DND-41 (cell line): ENCODE data around the gene PPARA.

Experiments used
- ATAC-seq: fragments of 200-7000 bp; cut with Tn5 transposase; 3 replicates; pipeline ENCODE4 v1.9.1; 2021; ENCODE audit warnings: low read depth; ENCODE audit not compliant: insufficient read depth
- DNase-seq: peaks from one replicate; pipeline ENCODE4 v3.0.0-alpha.2; 2020
- H2AFZ ChIP-seq: 2 replicates; pipeline ENCODE4 v1.6.0; 2012; ENCODE audit warnings: low read depth, low read length
- H3K27ac ChIP-seq: 2 replicates; pipeline ENCODE4 v1.5.1; 2012; ENCODE audit warnings: low read length, inconsistent platforms
- H3K27me3 ChIP-seq: fragments of 200-600 bp; sonication (generic); 2 replicates; pipeline ENCODE4 v1.6.0; 2012; ENCODE audit warnings: low read length, mild to moderate bottlenecking, inconsistent platforms; ENCODE audit not compliant: insufficient read depth, poor library complexity
- H3K36me3 ChIP-seq: 2 replicates; pipeline ENCODE4 v1.5.1; 2012; ENCODE audit warnings: low read length, inconsistent platforms; ENCODE audit not compliant: insufficient read depth
- H3K4me1 ChIP-seq: 2 replicates; pipeline ENCODE4 v1.5.1; 2012; ENCODE audit warnings: mild to moderate bottlenecking, low read length; ENCODE audit not compliant: insufficient read depth
- H3K4me2 ChIP-seq: 2 replicates; pipeline ENCODE4 v1.6.0; 2012; ENCODE audit warnings: mild to moderate bottlenecking, moderate library complexity, low read length, inconsistent platforms; ENCODE audit not compliant: insufficient read depth
- H3K4me3 ChIP-seq, 2 experiments: fragments of 200-600 bp in 1 of 2; shearing (Covaris generic) in 1 of 2; 2 replicates each; pipeline ENCODE4 v1.5.1; 2012 to 2016; ENCODE audit warnings: inconsistent platforms in 2 of 2, low read length in 2 of 2, mild to moderate bottlenecking in 2 of 2, low read depth in 1 of 2, moderate library complexity in 1 of 2
- H3K79me2 ChIP-seq: 2 replicates; pipeline ENCODE4 v1.6.0; 2012; ENCODE audit warnings: low read length, inconsistent platforms; ENCODE audit not compliant: insufficient read depth
- H3K9ac ChIP-seq: 2 replicates; pipeline ENCODE4 v1.6.0; 2012; ENCODE audit warnings: low read depth, mild to moderate bottlenecking, inconsistent platforms, low read length, moderate library complexity
- H3K9me3 ChIP-seq: 2 replicates; pipeline ENCODE4 v1.5.1; 2012; ENCODE audit warnings: low read length, moderate library complexity, mild to moderate bottlenecking, inconsistent platforms; ENCODE audit not compliant: insufficient read depth, severe bottlenecking
- H4K20me1 ChIP-seq: 2 replicates; pipeline ENCODE4 v1.6.0; 2012; ENCODE audit warnings: low read length; ENCODE audit not compliant: insufficient read depth
- EZH2 ChIP-seq: IDR thresholded peaks from 3 replicates; pipeline ENCODE4 v1.6.1; 2012; ENCODE audit warnings: borderline replicate concordance, low read depth, mild to moderate bottlenecking, moderate library complexity, low read length, inconsistent platforms; ENCODE audit not compliant: severe bottlenecking
- TF ChIP-seq, protein P1 (sequence below): IDR thresholded peaks from 2 replicates; pipeline ENCODE4 v1.5.1; 2012; ENCODE audit warnings: borderline replicate concordance, low read length, moderate library complexity, mild to moderate bottlenecking; ENCODE audit not compliant: poor library complexity, severe bottlenecking; ENCODE audit errors: extremely low read depth

The PPARA gene

DNA sequence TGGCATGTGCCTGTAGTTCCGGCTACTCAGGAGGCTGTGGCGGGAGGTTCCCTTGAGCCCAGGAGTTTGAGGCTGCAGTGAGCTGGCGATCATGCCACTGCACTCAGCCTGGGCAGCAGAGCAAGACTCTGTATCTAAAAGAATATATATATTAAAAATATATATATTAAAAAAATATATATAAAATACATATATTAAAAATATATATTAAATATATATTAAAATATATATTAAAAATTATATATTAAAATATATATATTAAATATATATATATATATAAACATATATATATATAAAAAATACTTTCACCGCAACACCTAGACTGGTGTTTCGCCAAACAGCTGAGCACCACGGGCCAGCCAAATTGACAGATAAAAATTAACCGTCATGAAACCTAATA, 126.2 kb downstream of the PPARA start:
- Histone ChIP-seq H4K20me1 (no peaks in the 10 kb centered on the region; the same call in 1 of the 2 replicates), H3K4me2 (no peak overlapping the region), H3K27me3 (no peaks in the 10 kb centered on the region), H3K4me1 (no peaks in the 10 kb centered on the region), H2AFZ (no peak overlapping the region), H3K9me3 (no peaks in the 10 kb centered on the region), H3K36me3 (peaks cover 83% of the 10 kb centered on the region), H3K79me2 (no peaks in the 10 kb centered on the region), H3K9ac (no peak overlapping the region), H3K4me3 (no peak overlapping the region), H3K27ac (no peak overlapping the region)
- ATAC-seq = no peak
- DNase-seq = no peak
- TF ChIP-seq, protein P1, sequence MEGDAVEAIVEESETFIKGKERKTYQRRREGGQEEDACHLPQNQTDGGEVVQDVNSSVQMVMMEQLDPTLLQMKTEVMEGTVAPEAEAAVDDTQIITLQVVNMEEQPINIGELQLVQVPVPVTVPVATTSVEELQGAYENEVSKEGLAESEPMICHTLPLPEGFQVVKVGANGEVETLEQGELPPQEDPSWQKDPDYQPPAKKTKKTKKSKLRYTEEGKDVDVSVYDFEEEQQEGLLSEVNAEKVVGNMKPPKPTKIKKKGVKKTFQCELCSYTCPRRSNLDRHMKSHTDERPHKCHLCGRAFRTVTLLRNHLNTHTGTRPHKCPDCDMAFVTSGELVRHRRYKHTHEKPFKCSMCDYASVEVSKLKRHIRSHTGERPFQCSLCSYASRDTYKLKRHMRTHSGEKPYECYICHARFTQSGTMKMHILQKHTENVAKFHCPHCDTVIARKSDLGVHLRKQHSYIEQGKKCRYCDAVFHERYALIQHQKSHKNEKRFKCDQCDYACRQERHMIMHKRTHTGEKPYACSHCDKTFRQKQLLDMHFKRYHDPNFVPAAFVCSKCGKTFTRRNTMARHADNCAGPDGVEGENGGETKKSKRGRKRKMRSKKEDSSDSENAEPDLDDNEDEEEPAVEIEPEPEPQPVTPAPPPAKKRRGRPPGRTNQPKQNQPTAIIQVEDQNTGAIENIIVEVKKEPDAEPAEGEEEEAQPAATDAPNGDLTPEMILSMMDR = no peak
- no peak for TF ChIP-seq EZH2

DNA sequence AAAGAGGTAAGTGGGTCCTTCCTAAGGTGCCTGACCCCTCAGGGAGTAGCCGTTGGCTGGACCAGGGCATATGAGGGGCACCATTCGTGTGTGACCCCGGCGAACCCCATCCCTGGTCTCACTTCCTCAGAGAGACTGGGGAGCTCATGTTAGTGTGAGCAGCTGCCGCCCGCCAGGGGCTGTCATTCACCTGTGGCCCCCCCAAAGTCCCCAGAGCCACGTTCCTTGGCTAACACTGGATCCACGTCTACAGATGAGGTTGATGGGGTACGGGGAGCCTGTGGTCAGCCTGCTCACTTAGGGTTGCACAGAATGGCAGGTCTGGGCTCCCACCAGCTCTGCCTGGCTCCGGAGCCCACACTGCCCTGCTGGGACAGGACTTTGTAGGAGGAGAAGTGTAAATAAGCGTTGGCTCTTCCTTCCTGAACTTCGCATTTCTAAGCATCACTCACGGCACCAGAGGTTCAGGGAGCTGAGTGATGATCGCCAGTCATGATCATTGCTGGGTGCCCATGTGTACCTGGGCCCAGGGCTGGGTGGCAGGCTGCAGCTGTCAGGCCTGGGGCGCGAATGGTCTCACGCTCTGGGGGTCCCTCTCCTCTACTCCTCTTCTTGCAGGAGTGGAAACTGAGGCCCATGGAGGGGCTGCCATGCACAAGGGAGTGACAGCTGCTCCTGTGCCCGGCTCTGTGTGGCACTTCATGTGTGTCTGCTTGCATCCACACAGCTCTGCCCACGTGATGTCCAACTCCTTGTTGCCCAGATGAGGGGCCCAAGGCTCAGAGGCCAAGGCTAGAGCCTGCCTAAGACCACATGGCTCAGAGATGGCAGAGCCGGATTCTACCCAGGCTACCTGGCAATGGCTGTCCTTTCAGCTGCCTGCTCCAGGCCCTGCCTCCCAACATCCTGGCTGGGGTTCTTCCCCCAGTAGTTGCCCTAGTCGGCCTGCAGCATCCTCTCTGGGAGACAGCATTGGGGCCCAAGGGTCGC, 128.6 kb downstream of the PPARA start:
- Histone ChIP-seq H3K4me1 (no peaks in the 10 kb centered on the region), H3K9me3 (no peaks in the 10 kb centered on the region), H3K27me3 (no peaks in the 10 kb centered on the region), H3K79me2 (no peaks in the 10 kb centered on the region), H3K4me2 (no peak overlapping the region), H4K20me1 (no peaks in the 10 kb centered on the region; the same call in 1 of the 2 replicates), H2AFZ (no peak overlapping the region), H3K36me3 (peaks cover 80% of the 10 kb centered on the region), H3K4me3 (no peak overlapping the region), H3K27ac (no peak overlapping the region), H3K9ac (no peak overlapping the region)
- ATAC-seq = no peak
- TF ChIP-seq, protein P1 = no peak
- TF ChIP-seq EZH2 = no peak
- DNase-seq = no peak

DNA sequence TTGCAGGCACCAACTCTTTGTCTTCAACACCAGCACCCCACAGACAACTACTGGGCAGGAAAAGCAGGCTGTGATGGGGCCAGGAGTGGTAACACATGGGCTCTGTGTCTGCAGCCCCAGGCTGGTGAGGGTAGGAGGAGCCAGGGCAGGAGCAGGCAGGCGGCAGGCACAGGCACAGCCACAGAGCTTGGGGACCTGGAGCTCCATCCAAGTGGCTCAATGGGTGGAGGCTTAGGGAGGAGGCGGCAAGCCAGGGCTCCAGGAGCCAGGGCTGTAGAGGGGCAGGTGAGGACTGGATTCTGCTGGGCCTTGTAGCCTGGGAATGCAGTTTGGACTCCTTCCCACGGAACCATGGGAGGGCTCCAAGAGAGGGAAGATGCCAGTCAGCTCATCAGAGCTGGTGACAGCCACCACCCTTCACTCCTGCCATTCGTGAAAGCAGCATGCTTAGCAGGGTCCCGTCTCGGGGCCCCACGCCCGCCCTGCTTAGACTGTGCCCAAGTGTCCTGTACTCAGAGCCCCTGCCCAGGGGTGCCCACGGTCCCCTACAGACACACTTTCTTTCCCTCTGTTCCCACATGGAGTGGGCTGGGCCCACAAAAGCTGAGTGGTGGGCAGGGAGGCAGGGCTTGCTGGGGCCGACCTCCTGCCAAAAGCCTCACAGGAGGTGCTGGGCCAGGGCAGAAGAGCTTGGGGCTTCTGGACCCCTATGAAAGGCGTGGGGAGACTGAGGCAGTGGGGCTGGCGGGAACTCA, 129.9 kb downstream of the PPARA start:
- no peaks in the 10 kb centered on the region for H3K9me3 ChIP-seq
- DNase-seq (no peak), ATAC-seq (no peak)
- H3K4me2 ChIP-seq = no peak overlapping the region
- H4K20me1 ChIP-seq = no peaks in the 10 kb centered on the region; the same call in 1 of the 2 replicates
- H3K79me2 ChIP-seq = no peaks in the 10 kb centered on the region
- no peak for TF ChIP-seq EZH2
- TF ChIP-seq, protein P1 = no peak
- no peaks in the 10 kb centered on the region for H3K4me1 ChIP-seq
- peak overlapping the region; percentile 33; the same call in 1 of the 2 replicates for H3K27ac ChIP-seq
- H2AFZ ChIP-seq = no peak overlapping the region
- H3K27me3 ChIP-seq = no peaks in the 10 kb centered on the region
- no peak overlapping the region for H3K4me3 ChIP-seq
- no peak overlapping the region for H3K9ac ChIP-seq
- peaks cover 82% of the 10 kb centered on the region for H3K36me3 ChIP-seq
